A673 (cell line): ENCODE measurements around the gene LRTM2. TPM values are rescaled to one million over a fixed set of nuclear protein-coding genes. Genes with fewer than 3 reads are reported as not detected.

Source experiments
- BruUV-seq: library from RNA; stranded (reverse); fragments of 400-500 nt; replicated peaks from 2 replicates; lab custom pipeline; 2021; lab: Mats Ljungman, UMichigan
- CTCF ChIA-PET: fragments of 300-600 bp; sonication (Branson Sonifier 250); formaldehyde crosslinking; loops from one replicate; lab custom pipeline; 2022; ENCODE audit warnings: antibody characterized with exemption; lab: Charles Lee
- POLR2A ChIA-PET: fragments of 300-600 bp; sonication (Branson Sonifier 250); formaldehyde crosslinking; loops from one replicate; lab custom pipeline; 2022; ENCODE audit warnings: antibody characterized with exemption; ENCODE audit not compliant: low non-redundant PET; lab: Charles Lee
- DNase-seq: peaks from one replicate; pipeline ENCODE4 v3.0.0-alpha.2; 2015; ENCODE audit warnings: low spot score
- H3K27ac ChIP-seq: fragments of 200-600 bp; sonication (generic); 2 replicates; pipeline ENCODE4 v1.5.1; 2016; ENCODE audit warnings: mixed run types, low read depth, mild to moderate bottlenecking, mixed read lengths, antibody characterized with exemption, low read length; ENCODE audit not compliant: poor library complexity, severe bottlenecking
- H3K27me3 ChIP-seq: fragments of 200-600 bp; sonication (generic); replicated peaks from 2 replicates; pipeline ENCODE4 v1.6.1; 2017; ENCODE audit warnings: mixed run types, low read depth, mild to moderate bottlenecking, mixed read lengths, antibody characterized with exemption, low read length; ENCODE audit not compliant: insufficient read depth, poor library complexity
- H3K36me3 ChIP-seq: fragments of 200-600 bp; sonication (generic); 2 replicates; pipeline ENCODE4 v1.6.1; 2016; ENCODE audit warnings: mixed run types, mild to moderate bottlenecking, mixed read lengths, antibody characterized with exemption, low read length; ENCODE audit not compliant: insufficient read depth, poor library complexity, severe bottlenecking
- H3K4me1 ChIP-seq: fragments of 200-600 bp; sonication (generic); 2 replicates; pipeline ENCODE4 v1.6.1; 2017; ENCODE audit warnings: mixed run types, mild to moderate bottlenecking, mixed read lengths, antibody characterized with exemption, low read length; ENCODE audit not compliant: insufficient read depth, poor library complexity, severe bottlenecking
- H3K4me3 ChIP-seq: fragments of 200-600 bp; sonication (generic); 2 replicates; pipeline ENCODE4 v1.5.1; 2016; ENCODE audit warnings: low read depth, mixed run types, mild to moderate bottlenecking, mixed read lengths, low read length; ENCODE audit not compliant: poor library complexity, severe bottlenecking
- H3K9me3 ChIP-seq: fragments of 200-600 bp; sonication (generic); 2 replicates; pipeline ENCODE4 v1.6.1; 2016; ENCODE audit warnings: mixed run types, low read depth, mild to moderate bottlenecking, mixed read lengths, antibody characterized with exemption, low read length; ENCODE audit not compliant: poor library complexity, severe bottlenecking
- EZH2 ChIP-seq: fragments of 200-600 bp; sonication (generic); IDR thresholded peaks from 2 replicates; pipeline ENCODE4 v1.6.1; 2017; ENCODE audit warnings: borderline replicate concordance, low read depth, mild to moderate bottlenecking, mixed read lengths, antibody characterized with exemption, low read length; ENCODE audit not compliant: poor library complexity, severe bottlenecking
- intact Hi-C: fragments of 100-400 bp; cut with micrococcal nuclease; formaldehyde crosslinking; loops from one replicate; pipeline ENCODE4 v1.10.0; 2022; ENCODE audit not compliant: unreplicated experiment
- total RNA-seq: library from RNA; stranded (reverse); gene quantifications from 2 replicates; pipeline ENCODE4 v1.2.3, GENCODE V29; 2021
- TF ChIP-seq, protein P1 (sequence below): fragments of 300-800, 200-600 bp; sonication (generic); conservative IDR thresholded peaks from 2 replicates; pipeline ENCODE4 v1.5.1; 2017; ENCODE audit warnings: low read depth, mild to moderate bottlenecking, antibody characterized with exemption, low read length, moderate library complexity, mixed read lengths

Gene LRTM2
- total RNA-seq, 1 experiment from 2014 or later = not detected

DNA sequence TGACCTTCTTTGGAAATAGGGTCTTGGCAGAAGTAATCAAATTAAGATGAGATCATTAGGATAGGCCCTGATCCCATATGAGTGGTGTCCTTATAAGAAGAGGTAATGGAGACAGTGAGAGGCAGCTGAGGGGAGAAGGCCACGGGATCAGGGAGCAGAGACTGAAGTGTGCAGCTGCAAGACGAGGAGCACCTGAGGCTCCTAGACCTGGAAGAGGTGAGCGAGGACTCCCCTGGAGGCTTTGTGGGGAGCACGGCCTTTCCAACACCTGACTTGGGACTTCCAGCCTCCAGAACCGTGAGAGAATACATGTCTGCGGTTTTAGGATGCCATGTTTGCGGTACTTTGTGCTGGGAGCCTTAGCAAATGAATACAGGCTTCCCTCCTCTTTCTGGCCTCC lies 37.5 kb downstream of the LRTM2 start:
- H3K9me3 ChIP-seq = peaks cover 11% of the 10 kb centered on the region
- H3K27me3 ChIP-seq = no peaks in the 10 kb centered on the region
- no peak for DNase-seq
- H3K27ac ChIP-seq = no peak overlapping the region
- TF ChIP-seq EZH2 = no peak
- TF ChIP-seq, protein P1, sequence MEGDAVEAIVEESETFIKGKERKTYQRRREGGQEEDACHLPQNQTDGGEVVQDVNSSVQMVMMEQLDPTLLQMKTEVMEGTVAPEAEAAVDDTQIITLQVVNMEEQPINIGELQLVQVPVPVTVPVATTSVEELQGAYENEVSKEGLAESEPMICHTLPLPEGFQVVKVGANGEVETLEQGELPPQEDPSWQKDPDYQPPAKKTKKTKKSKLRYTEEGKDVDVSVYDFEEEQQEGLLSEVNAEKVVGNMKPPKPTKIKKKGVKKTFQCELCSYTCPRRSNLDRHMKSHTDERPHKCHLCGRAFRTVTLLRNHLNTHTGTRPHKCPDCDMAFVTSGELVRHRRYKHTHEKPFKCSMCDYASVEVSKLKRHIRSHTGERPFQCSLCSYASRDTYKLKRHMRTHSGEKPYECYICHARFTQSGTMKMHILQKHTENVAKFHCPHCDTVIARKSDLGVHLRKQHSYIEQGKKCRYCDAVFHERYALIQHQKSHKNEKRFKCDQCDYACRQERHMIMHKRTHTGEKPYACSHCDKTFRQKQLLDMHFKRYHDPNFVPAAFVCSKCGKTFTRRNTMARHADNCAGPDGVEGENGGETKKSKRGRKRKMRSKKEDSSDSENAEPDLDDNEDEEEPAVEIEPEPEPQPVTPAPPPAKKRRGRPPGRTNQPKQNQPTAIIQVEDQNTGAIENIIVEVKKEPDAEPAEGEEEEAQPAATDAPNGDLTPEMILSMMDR = no peak
- BruUV-seq = no TSS peak
- CTCF ChIA-PET = no interaction called here
- no peaks in the 10 kb centered on the region for H3K36me3 ChIP-seq
- H3K4me3 ChIP-seq = no peak overlapping the region
- intact Hi-C loops = no loop called here
- no peaks in the 10 kb centered on the region for H3K4me1 ChIP-seq
- POLR2A ChIA-PET = no interaction called here

DNA sequence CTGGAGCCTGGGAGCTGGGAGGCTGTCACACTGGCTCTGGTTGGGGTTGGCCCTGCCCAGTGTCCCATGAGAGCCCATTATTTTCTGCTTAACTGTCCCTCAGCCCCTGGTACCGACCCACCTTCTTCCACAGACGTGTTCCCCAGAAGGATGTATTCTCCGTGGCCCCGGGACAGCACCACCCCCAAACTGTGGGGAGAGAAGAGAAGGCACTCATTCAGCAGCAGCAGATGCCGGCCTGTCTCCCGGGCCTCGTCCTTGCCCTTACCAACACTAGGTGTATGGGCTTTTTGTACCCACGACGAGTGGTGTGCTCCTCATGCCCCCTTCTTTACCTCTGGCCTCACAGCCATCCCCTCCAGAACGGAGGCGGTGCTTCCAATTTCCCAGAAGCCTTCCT lies 38.1 kb downstream of the LRTM2 start:
- H3K4me3 ChIP-seq = no peak overlapping the region
- CTCF ChIA-PET = no interaction called here
- H3K36me3 ChIP-seq = no peaks in the 10 kb centered on the region
- no peaks in the 10 kb centered on the region for H3K4me1 ChIP-seq
- TF ChIP-seq EZH2 = no peak
- TF ChIP-seq, protein P1 = no peak
- intact Hi-C loops = no loop called here
- peaks cover 11% of the 10 kb centered on the region for H3K9me3 ChIP-seq
- no peak overlapping the region for H3K27ac ChIP-seq
- no TSS peak for BruUV-seq
- POLR2A ChIA-PET = no interaction called here
- no peak for DNase-seq
- H3K27me3 ChIP-seq = no peaks in the 10 kb centered on the region

DNA sequence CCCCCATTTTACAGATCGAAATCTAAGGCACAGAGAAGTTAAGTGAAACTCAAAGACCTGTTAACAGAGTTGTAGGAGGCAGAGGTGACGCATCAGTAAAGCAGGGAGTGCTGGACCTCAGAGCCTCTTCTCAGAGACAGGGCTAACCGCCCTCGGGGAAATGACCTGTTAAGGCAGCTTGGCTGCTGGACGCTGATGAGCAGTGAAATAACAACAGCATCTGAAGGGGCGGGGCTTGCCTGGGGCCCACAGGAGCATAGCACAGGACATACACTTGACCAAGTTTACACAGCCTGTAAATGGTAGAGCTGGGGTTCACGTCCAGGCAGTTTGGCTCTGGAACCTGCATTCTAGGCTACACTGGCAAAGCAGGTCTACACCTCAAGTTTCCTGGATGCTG lies 39.3 kb downstream of the LRTM2 start:
- TF ChIP-seq EZH2 = no peak
- TF ChIP-seq, protein P1 = no peak
- no peak for DNase-seq
- Histone ChIP-seq H3K27me3 (no peaks in the 10 kb centered on the region), H3K9me3 (peaks cover 11% of the 10 kb centered on the region), H3K27ac (no peak overlapping the region), H3K36me3 (no peaks in the 10 kb centered on the region), H3K4me1 (no peaks in the 10 kb centered on the region), H3K4me3 (no peak overlapping the region)
- CTCF ChIA-PET = no interaction called here
- POLR2A ChIA-PET = no interaction called here
- BruUV-seq = no TSS peak
- intact Hi-C loops = no loop called here
